Measurements from ENCODE around the gene RPL31.

RPL31 gene

GRCh38 chr2:100989666-100990065, 12.4 kb upstream of the RPL31 start:
- TF ChIP-seq, protein P1, sequence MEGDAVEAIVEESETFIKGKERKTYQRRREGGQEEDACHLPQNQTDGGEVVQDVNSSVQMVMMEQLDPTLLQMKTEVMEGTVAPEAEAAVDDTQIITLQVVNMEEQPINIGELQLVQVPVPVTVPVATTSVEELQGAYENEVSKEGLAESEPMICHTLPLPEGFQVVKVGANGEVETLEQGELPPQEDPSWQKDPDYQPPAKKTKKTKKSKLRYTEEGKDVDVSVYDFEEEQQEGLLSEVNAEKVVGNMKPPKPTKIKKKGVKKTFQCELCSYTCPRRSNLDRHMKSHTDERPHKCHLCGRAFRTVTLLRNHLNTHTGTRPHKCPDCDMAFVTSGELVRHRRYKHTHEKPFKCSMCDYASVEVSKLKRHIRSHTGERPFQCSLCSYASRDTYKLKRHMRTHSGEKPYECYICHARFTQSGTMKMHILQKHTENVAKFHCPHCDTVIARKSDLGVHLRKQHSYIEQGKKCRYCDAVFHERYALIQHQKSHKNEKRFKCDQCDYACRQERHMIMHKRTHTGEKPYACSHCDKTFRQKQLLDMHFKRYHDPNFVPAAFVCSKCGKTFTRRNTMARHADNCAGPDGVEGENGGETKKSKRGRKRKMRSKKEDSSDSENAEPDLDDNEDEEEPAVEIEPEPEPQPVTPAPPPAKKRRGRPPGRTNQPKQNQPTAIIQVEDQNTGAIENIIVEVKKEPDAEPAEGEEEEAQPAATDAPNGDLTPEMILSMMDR (IDR thresholded peaks at IDR 0.05): no peak
- Histone ChIP-seq H3K9me3 (no peaks in the 10 kb centered on the region), H3K36me3 (no peaks in the 10 kb centered on the region), H3K27ac (no peak overlapping the region), H3K27me3 (no peaks in the 10 kb centered on the region), H3K4me3 (ENCODE audit: low read depth in 1 of 2, low read length in 1 of 2) (no peak overlapping the region), H3K4me1 (ENCODE audit: control insufficient read depth in 1 of 2, insufficient read depth in 1 of 2, low read depth in 1 of 2, low read length in 1 of 2) (no peaks in the 10 kb centered on the region)

DNA sequence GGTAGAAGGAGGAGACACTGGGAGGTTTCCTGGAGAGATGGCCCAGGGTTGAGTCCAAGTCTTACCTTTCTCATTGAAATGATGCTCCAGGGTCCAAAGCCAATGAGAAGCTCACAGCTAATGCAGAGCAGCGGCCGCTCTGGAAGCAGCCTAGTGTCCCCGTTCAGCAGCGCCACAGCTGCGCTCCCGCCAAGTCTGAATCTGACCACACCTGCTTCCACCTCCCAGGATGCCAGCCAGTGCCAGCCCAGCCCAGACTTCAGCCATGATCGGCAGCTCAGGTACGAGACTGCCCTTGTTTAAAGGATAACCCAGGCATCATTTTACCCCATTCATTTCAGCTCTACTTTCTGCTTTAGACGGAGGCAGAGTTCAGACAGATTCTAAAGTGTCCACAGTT, 11.9 kb upstream of the RPL31 start:
- H3K4me3 ChIP-seq (ENCODE audit: low read depth in 1 of 2, low read length in 1 of 2): no peak overlapping the region
- H3K9me3 ChIP-seq: no peaks in the 10 kb centered on the region
- H3K27ac ChIP-seq: no peak overlapping the region
- no peaks in the 10 kb centered on the region for H3K27me3 ChIP-seq
- TF ChIP-seq, protein P1 (IDR thresholded peaks at IDR 0.05): no peak
- no peaks in the 10 kb centered on the region for H3K36me3 ChIP-seq
- no peaks in the 10 kb centered on the region for H3K4me1 ChIP-seq (ENCODE audit: control insufficient read depth in 1 of 2, insufficient read depth in 1 of 2, low read depth in 1 of 2, low read length in 1 of 2)

DNA sequence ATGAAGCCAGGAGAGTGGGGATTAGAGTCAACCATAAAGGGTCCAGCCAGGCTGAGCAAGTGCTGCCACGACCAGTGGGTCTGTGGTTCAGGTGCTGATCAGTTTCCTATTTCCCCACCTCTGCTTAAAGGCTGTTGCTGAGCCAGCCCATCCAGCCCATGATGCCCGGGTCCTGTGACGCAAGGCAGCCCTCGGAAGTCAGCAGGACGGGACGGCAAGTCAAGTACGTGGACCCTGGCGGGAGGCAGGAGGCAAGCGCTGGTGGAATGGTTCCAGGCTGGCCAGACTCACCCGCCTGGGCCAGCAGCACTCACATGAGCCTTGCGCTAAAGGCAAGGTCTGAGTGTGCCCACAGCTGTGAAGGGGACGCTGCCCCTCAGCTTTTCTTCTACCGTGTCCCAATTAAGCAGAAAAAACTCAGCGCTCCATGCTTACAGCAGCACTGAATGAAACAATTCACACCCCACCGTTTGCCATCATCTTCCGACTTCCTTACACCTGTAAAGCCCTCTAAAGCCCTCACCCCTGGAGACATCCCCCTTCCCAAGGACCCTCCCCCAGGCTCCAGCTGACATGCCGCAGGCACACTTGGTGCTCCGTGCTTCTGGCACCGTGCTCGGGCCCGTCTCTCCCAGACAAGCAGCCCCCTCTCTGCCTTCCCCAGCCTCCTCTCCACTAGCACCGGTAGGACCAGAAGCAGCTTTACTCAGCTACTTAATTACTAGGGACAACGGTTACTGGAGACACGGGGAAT, 11.3 kb upstream of the RPL31 start:
- Histone ChIP-seq H3K27me3 (no peaks in the 10 kb centered on the region), H3K36me3 (no peaks in the 10 kb centered on the region)

GRCh38 chr2:100991404-100991773, 10.7 kb upstream of the RPL31 start:
- Histone ChIP-seq H3K9me3 (no peaks in the 10 kb centered on the region), H3K4me3 (ENCODE audit: low read depth in 1 of 2, low read length in 1 of 2) (no peak overlapping the region), H3K4me1 (ENCODE audit: control insufficient read depth in 1 of 2, insufficient read depth in 1 of 2, low read depth in 1 of 2, low read length in 1 of 2) (no peaks in the 10 kb centered on the region), H3K36me3 (no peaks in the 10 kb centered on the region), H3K27ac (no peak overlapping the region), H3K27me3 (no peaks in the 10 kb centered on the region)
- TF ChIP-seq, protein P1 (IDR thresholded peaks at IDR 0.05): no peak

More for the DNA sequence above, 11.3 kb upstream of the RPL31 start:
- no peaks in the 10 kb centered on the region for H3K9me3 ChIP-seq
- no peaks in the 10 kb centered on the region for H3K4me1 ChIP-seq (ENCODE audit: control insufficient read depth in 1 of 2, insufficient read depth in 1 of 2, low read depth in 1 of 2, low read length in 1 of 2)
- no peak overlapping the region for H3K27ac ChIP-seq
- H3K4me3 ChIP-seq (ENCODE audit: low read depth in 1 of 2, low read length in 1 of 2): no peak overlapping the region
- TF ChIP-seq, protein P1 (IDR thresholded peaks at IDR 0.05): no peak

GRCh38 chr2:100992262-100992661, 9.8 kb upstream of the RPL31 start:
- H3K27ac ChIP-seq: no peak overlapping the region
- no peak overlapping the region for H3K4me3 ChIP-seq (ENCODE audit: low read depth in 1 of 2, low read length in 1 of 2)
- H3K9me3 ChIP-seq: no peaks in the 10 kb centered on the region
- peaks cover under 1% of the 10 kb centered on the region for H3K27me3 ChIP-seq
- no peaks in the 10 kb centered on the region for H3K4me1 ChIP-seq (ENCODE audit: control insufficient read depth in 1 of 2, insufficient read depth in 1 of 2, low read depth in 1 of 2, low read length in 1 of 2)
- TF ChIP-seq, protein P1 (IDR thresholded peaks at IDR 0.05): no peak
- no peaks in the 10 kb centered on the region for H3K36me3 ChIP-seq

All from neutrophil (primary cell).